Esophagus squamous epithelium (tissue), 5 donors: ENCODE data around the gene NFX1. TPM values are rescaled to one million over a fixed set of nuclear protein-coding genes. Genes with fewer than 3 reads are reported as not detected.

ENCODE experiments used
- DNase-seq: peaks from one replicate; lab custom pipeline; 2025; lab: John Stamatoyannopoulos, UW
- H3K27ac ChIP-seq, 4 donors: fragments of 200-600 bp; sonication (generic); one replicate each; pipeline ENCODE4 v1.5.1; 2016 to 2019; ENCODE audit warnings: mild to moderate bottlenecking in 1 of 4
- H3K27me3 ChIP-seq, 4 donors: fragments of 200-600 bp; sonication (generic); 1 replicate in 3 of 4; 2 replicates in 1 of 4; pipeline versions ENCODE4 v1.5.1 to v1.6.0; 2017 to 2021; ENCODE audit warnings: antibody characterized with exemption in 1 of 4
- H3K36me3 ChIP-seq, 3 donors: fragments of 200-600 bp; sonication (generic); one replicate each; pipeline ENCODE4 v1.5.1; 2016 to 2019
- H3K4me1 ChIP-seq, 3 donors: fragments of 200-600 bp; sonication (generic); one replicate each; pipeline ENCODE4 v1.5.1; 2017 to 2019
- H3K4me3 ChIP-seq, 4 donors: fragments of 200-600 bp; sonication (generic); 1 replicate in 3 of 4; 2 replicates in 1 of 4; pipeline ENCODE4 v1.5.1; 2016 to 2019; ENCODE audit warnings: mild to moderate bottlenecking in 2 of 4, moderate library complexity in 1 of 4
- H3K9me3 ChIP-seq, 3 donors: fragments of 200-600 bp; sonication (generic); one replicate each; pipeline ENCODE4 v1.5.1; 2016 to 2019
- POLR2A ChIP-seq, 4 donors: fragments of 450-650 bp; IDR thresholded peaks; one replicate each; pipeline ENCODE4 v1.6.1; 2017; ENCODE audit warnings: antibody characterized with exemption in 4 of 4, mild to moderate bottlenecking in 4 of 4, moderate library complexity in 3 of 4
- WGBS, 2 donors: methylation state at CpG; one replicate each; pipeline ENCODE4 v1.1.5; 2018; 5-methylcytosine and 5-hydroxymethylcytosine counted together
- intact Hi-C: fragments of 100-400 bp; cut with DNase I; formaldehyde crosslinking; loops from one replicate; pipeline ENCODE4 v1.15.0; 2022
- total RNA-seq, 4 donors: library from RNA; depleted of rRNA; stranded (reverse); fragments of >200 nt; gene quantifications; one replicate each; pipeline ENCODE4 v1.1.0, GENCODE V29; 2016
- TF ChIP-seq, protein P1 (sequence below), 6 experiments: fragments of 450-650 bp in 4 of 6; fragments of 200-600 bp in 2 of 6; sonication (generic) in 2 of 6; IDR thresholded peaks; one replicate each; pipeline ENCODE4 v1.5.1; 2016 to 2019; ENCODE audit warnings: antibody characterized with exemption in 6 of 6, mild to moderate bottlenecking in 4 of 6, moderate library complexity in 4 of 6
- donor health status: DM: yes; HTN: yes; CAD: no.

The NFX1 gene
- total RNA-seq, 4 donors from 2014 or later: 19.7 to 47.7 (median 27.2) TPM

DNA sequence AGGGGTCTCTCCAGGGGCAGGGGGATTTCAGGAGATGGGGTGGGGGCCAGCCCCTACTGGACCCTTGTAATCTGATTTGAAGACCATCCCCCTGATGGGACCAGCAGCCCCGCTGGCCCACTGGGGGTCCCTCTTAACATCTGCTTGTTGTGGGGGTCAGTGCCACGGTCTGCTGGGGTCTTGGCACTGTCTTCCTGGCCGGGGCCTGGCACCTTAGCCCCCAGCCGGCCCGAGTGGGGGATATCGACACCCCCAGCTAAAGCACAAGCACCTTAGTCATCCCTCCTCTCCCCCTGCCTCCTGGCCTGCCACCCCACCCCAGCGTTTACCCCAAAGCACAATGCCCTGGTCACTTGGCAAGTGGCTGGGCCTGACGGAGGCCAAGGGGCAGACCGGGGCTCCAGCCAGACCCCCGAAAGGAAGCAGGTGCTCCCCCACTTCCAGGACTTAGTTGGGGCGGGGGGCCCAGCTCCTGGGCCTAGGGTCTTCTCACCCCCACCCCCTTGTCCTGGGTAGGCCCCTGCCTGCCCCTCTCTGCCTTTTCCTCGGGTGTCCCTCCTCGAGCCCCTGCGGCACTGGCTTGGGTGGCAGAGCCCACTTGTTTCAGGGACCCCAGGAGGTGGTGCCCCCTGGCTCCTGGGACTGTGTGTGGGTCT is 1.4 kb upstream of the NFX1 start:
- WGBS, 2 donors: 92 to 100% methylated on average over 1 to 5 of the region's 14 CpGs
- Histone ChIP-seq H3K9me3 (no peaks in the 10 kb centered on the region), H3K27me3 (no peaks in the 10 kb centered on the region), H3K36me3 (peaks cover 0 to 44% (median 0%) of the 10 kb centered on the region in 3 donors), H3K4me3 (peak overlapping the region in 3 of 4 donors; percentile 59 to 96 (median 71)), H3K27ac (peak overlapping the region; percentile 94 to 100 (median 96)), H3K4me1 (peaks cover 8 to 55% (median 32%) of the 10 kb centered on the region in 3 donors)
- TF ChIP-seq POLR2A (IDR thresholded peaks at IDR 0.05): no peak
- TF ChIP-seq, protein P1, sequence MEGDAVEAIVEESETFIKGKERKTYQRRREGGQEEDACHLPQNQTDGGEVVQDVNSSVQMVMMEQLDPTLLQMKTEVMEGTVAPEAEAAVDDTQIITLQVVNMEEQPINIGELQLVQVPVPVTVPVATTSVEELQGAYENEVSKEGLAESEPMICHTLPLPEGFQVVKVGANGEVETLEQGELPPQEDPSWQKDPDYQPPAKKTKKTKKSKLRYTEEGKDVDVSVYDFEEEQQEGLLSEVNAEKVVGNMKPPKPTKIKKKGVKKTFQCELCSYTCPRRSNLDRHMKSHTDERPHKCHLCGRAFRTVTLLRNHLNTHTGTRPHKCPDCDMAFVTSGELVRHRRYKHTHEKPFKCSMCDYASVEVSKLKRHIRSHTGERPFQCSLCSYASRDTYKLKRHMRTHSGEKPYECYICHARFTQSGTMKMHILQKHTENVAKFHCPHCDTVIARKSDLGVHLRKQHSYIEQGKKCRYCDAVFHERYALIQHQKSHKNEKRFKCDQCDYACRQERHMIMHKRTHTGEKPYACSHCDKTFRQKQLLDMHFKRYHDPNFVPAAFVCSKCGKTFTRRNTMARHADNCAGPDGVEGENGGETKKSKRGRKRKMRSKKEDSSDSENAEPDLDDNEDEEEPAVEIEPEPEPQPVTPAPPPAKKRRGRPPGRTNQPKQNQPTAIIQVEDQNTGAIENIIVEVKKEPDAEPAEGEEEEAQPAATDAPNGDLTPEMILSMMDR (IDR thresholded peaks at IDR 0.05): no peak
- no peak for DNase-seq
- intact Hi-C loops: no loop called here

DNA sequence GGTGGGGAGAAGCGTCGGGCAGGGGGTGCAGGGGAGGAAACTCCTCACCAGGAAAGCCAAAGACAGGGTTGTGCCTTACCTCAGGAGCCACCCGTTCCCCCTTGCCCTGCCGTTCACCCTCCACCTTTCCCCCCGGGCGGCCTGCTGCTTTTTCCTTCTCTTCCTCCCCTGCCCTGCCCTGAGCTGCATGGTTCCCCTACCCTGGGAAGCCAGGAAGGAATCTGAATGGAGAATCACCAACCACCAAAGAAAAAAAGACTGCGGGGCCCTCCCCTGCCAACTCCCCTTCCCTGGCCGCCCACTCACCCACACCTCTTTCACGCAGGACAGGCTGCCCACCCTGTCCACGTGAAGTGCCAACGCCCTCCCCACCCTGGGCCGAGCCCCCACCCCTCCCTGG is 820 bp upstream of the NFX1 start:
- H3K27me3 ChIP-seq: no peaks in the 10 kb centered on the region
- WGBS, 2 donors: 0 to 10% methylated on average over 4 to 7 of the region's 12 CpGs
- peak overlapping the region; percentile 94 to 100 (median 96) for H3K27ac ChIP-seq
- TF ChIP-seq POLR2A (IDR thresholded peaks at IDR 0.05): no peak
- TF ChIP-seq, protein P1 (IDR thresholded peaks at IDR 0.05): no peak
- H3K9me3 ChIP-seq: no peaks in the 10 kb centered on the region
- no peak for DNase-seq
- peaks cover 0 to 44% (median 0%) of the 10 kb centered on the region in 3 donors for H3K36me3 ChIP-seq
- H3K4me3 ChIP-seq: peak overlapping the region; percentile 59 to 96 (median 66)
- intact Hi-C loops: no loop called here
- H3K4me1 ChIP-seq: peaks cover 8 to 58% (median 32%) of the 10 kb centered on the region in 3 donors

GRCh38 chr9:33289936-33290246 is 425 bp upstream of the NFX1 start:
- TF ChIP-seq, protein P1 (IDR thresholded peaks at IDR 0.05): peak in 1 of 6 experiments; percentile 3
- TF ChIP-seq POLR2A (IDR thresholded peaks at IDR 0.05): no peak
- 0 to 1% methylated on average over 12 to 14 of the region's 14 CpGs for WGBS, 2 donors
- peaks cover 8 to 62% (median 32%) of the 10 kb centered on the region in 3 donors for H3K4me1 ChIP-seq

GRCh38 chr9:33291031-33291397 is 698 bp downstream of the NFX1 start:
- Histone ChIP-seq H3K36me3 (peaks cover 0 to 46% (median 5%) of the 10 kb centered on the region in 3 donors), H3K27ac (peak overlapping the region; percentile 94 to 100 (median 96)), H3K4me3 (peak overlapping the region; percentile 59 to 96 (median 66)), H3K9me3 (no peaks in the 10 kb centered on the region), H3K4me1 (peaks cover 8 to 74% (median 35%) of the 10 kb centered on the region in 3 donors), H3K27me3 (no peaks in the 10 kb centered on the region)
- intact Hi-C loops: no loop called here
- 3 to 13% methylated on average over 7 of the region's 7 CpGs for WGBS, 2 donors
- no peak for TF ChIP-seq POLR2A (IDR thresholded peaks at IDR 0.05)
- TF ChIP-seq, protein P1 (IDR thresholded peaks at IDR 0.05): peak in 1 of 6 experiments; percentile 24
- DNase-seq: no peak

More at GRCh38 chr9:33289936-33290246, 425 bp upstream of the NFX1 start:
- H3K27ac ChIP-seq: peak overlapping the region; percentile 94 to 100 (median 96)
- H3K36me3 ChIP-seq: peaks cover 0 to 44% (median 0%) of the 10 kb centered on the region in 3 donors
- no peaks in the 10 kb centered on the region for H3K27me3 ChIP-seq
- peak overlapping the region; percentile 59 to 96 (median 66) for H3K4me3 ChIP-seq
- intact Hi-C loops: no loop called here
- H3K9me3 ChIP-seq: no peaks in the 10 kb centered on the region
- no peak for DNase-seq

- 80 to 85% methylated on average over 5 of the region's 5 CpGs for WGBS, 2 donors
- Histone ChIP-seq H3K4me3 (peak overlapping the region in 2 of 4 donors; percentile 59 to 71), H3K9me3 (no peaks in the 10 kb centered on the region), H3K36me3 (peaks cover 0 to 51% (median 10%) of the 10 kb centered on the region in 3 donors), H3K27ac (peak overlapping the region; percentile 94 to 100 (median 96)), H3K27me3 (no peaks in the 10 kb centered on the region), H3K4me1 (peaks cover 11 to 78% (median 41%) of the 10 kb centered on the region in 3 donors)
- DNase-seq: no peak
- intact Hi-C loops: no loop called here
- TF ChIP-seq POLR2A (IDR thresholded peaks at IDR 0.05): no peak
- TF ChIP-seq, protein P1 (IDR thresholded peaks at IDR 0.05): no peak
These were observed 1.6 kb downstream of the NFX1 start for GRCh38 chr9:33291901-33292300.
